Measurements from ENCODE around the gene COMTD1.

COMTD1 gene

DNA sequence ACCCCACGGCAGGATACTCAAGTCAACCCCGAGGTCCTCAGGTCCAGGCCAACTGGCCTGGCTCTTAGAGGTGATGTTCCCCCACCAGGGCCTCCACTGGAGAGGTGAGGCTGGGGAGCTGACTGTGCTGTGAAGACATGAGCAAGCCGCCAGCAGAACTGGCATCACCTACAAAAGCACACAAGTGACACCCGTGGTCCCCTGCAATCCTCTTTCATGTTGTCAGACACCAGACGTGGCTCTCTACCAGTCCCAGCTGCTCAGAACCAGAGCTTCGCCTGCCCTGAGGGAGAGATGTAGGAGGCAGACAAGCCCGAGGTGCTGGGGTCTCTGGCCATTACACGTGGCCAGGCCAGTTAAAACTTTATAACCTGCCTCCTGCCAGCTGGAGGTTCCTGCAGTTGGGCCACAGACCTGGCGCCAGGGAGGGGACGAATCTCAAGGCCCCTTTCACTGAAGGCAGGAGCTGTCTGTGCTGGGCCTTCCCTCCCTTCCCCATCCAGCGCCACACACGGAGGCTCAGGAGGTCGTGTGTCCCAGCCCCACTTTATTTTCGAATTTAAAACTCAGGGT lies 2.2 kb downstream of the COMTD1 start:
- TF ChIP-seq CTCF (IDR thresholded peaks at IDR 0.05; ENCODE audit: low read depth, low read length, missing control alignments): no peak
- in situ Hi-C loops (cut with HindIII; ENCODE audit: low sequenced_read_pairs): no loop called here
- DNase-seq (ENCODE audit: low read depth): no peak

DNA sequence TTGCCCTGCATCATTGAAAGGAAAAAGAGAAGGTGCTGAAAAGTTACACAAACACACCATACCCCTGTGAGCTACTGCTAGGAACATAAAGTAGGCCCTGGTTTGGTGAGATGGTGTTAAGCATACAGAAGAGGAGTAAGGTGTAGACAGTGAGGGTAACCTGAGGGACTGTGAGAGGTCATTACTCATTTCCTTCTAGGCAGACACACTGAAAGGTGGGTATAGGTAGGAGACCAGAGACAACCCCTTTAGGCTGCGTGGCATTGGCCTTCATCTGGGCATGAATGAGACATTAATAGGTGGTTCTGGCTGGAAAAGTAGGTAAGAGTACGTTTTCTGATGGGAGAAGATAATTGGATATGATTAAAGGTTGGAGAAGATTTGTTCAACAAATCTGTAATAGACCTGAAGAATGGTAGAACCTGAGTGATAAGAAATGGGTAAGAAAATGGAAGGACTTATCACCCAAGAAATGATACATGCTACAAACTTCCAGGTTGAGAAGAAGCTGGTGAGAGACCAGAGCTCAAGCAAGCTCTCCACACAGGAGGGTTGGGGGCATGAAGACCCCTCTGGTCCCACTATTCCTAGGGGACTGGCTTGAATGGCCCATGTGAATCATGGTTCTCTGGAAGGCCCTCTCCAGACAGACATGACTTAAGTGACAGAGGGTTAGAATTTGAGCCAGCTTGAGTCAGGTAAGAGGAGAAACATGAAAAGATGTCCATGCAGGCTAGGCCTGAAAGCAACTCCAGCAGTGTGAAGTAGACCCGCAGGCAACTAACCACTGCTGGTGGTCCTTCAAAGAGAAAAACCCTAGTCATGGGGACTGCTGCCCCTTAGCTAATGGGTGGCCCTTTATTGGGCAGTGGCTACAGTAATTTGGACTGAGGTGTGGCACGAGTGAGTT lies 3.8 kb downstream of the COMTD1 start:
- H3K4me3 ChIP-seq (ENCODE audit: low read depth, low read length): no peak overlapping the region
- in situ Hi-C loops (cut with HindIII; ENCODE audit: low sequenced_read_pairs): no loop called here
- DNase-seq (ENCODE audit: low read depth): no peak
- TF ChIP-seq CTCF (IDR thresholded peaks at IDR 0.05; ENCODE audit: low read depth, low read length, missing control alignments): no peak

More for the DNA sequence above, 2.2 kb downstream of the COMTD1 start:
- H3K4me3 ChIP-seq (ENCODE audit: low read depth, low read length): no peak overlapping the region

- no peak overlapping the region for H3K4me3 ChIP-seq (ENCODE audit: low read depth, low read length)
- in situ Hi-C loops (cut with HindIII; ENCODE audit: low sequenced_read_pairs): no loop called here
- TF ChIP-seq CTCF (IDR thresholded peaks at IDR 0.05; ENCODE audit: low read depth, low read length, missing control alignments): peak; percentile 97
- DNase-seq (ENCODE audit: low read depth): peak; percentile 68
Observed at GRCh38 chr10:75230600-75231038, 5.1 kb downstream of the COMTD1 start.

DNA sequence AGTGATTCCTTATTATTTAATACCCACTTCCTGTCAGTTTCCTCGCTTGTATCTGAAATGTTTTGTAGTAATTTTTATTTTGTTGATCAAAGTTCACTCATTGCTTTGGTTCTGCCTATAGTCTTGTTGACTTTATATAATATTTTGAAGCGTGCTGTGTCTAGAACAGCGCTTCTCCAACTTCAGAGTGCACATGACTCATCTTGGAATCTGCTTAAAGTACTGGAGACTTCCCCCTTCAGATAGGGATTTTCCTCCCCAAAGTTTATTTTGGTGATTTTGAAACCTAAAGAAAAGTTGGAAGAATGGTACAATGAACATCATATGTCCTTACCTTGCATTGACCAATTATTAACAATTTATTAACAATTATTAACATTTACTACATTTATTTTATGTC lies 5.8 kb downstream of the COMTD1 start:
- in situ Hi-C loops (cut with HindIII; ENCODE audit: low sequenced_read_pairs): no loop called here
- no peak for DNase-seq (ENCODE audit: low read depth)
- H3K4me3 ChIP-seq (ENCODE audit: low read depth, low read length): no peak overlapping the region

GRCh38 chr10:75228834-75229233 lies 6.9 kb downstream of the COMTD1 start:
- no peak for DNase-seq (ENCODE audit: low read depth)
- H3K4me3 ChIP-seq (ENCODE audit: low read depth, low read length): no peak overlapping the region
- in situ Hi-C loops (cut with HindIII; ENCODE audit: low sequenced_read_pairs): no loop called here
- TF ChIP-seq CTCF (IDR thresholded peaks at IDR 0.05; ENCODE audit: low read depth, low read length, missing control alignments): no peak

More for the DNA sequence above, 5.8 kb downstream of the COMTD1 start:
- TF ChIP-seq CTCF (IDR thresholded peaks at IDR 0.05; ENCODE audit: low read depth, low read length, missing control alignments): no peak

- no peak for TF ChIP-seq CTCF (IDR thresholded peaks at IDR 0.05; ENCODE audit: low read depth, low read length, missing control alignments)
- no peak overlapping the region for H3K4me3 ChIP-seq (ENCODE audit: low read depth, low read length)
- in situ Hi-C loops (cut with HindIII; ENCODE audit: low sequenced_read_pairs): no loop called here
- no peak for DNase-seq (ENCODE audit: low read depth)
Observed at GRCh38 chr10:75228278-75228677, 7.5 kb downstream of the COMTD1 start.
